ENCODE measurements around the gene GSTM3.

The GSTM3 gene

GRCh38 chr1:109773900-109774485 lies 33.2 kb upstream of the GSTM3 start:
- DNase-seq, result no peak

DNA sequence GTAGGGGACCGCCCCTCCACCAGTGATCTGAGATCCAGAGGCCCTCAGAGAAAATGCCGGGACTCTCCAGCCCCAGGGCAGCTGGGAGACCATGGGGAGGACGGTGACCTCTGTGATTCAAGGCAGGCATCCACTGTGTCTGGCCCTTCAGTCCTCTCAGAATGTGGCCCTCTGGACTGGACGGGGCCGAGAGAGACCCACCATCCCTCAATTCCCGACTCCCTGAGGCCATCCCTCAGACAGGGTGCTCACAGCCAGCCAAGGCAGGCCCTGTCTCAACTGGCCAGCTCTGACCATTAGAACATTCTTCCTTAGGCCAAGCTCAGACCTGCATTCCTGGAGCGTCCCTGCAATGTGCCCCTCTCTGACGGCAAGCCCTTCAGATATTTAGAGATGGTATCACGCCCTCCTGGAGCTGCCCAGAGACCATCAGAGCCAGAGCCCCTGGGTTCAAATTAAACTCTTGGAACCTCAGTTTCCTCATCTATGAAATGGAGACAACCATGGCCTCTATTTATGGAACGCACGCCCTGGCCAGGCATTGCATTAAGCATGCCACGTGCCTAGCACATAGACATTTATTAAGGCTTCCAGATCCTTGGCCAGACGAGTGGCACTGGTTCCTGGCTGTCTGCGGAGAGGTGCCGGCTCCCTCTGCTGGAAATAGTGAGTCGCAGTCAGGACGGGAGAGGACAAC lies 32.5 kb upstream of the GSTM3 start:
- DNase-seq, result peak; percentile 42 to 74 (median 53)

DNA sequence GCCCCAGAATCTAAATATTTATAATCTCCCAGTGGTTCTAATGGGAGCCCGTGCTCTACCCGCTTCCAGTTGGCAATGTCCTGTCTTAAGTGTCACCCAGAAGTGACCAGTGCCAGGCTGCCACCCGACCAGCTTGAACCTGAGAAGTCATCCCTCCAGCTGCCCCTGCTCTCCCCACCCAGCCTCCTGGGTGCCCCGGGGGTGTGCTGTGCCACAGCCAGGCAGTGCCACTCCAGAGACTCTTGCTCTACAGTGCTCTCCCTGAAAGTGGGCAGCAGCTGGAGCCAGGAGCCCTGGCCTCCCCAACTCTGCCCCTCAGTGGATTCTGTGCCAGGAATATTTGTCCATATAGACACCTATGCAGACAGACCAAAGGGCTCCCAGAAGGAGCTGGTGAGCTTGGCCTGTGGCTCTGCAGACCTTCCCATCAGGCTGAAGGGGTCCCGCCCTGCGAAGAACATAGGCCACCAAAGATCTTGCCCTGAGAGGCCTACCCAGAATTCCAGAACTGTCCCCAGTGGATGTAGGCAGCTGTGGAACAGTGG lies 31.9 kb upstream of the GSTM3 start:
- DNase-seq, result no peak

DNA sequence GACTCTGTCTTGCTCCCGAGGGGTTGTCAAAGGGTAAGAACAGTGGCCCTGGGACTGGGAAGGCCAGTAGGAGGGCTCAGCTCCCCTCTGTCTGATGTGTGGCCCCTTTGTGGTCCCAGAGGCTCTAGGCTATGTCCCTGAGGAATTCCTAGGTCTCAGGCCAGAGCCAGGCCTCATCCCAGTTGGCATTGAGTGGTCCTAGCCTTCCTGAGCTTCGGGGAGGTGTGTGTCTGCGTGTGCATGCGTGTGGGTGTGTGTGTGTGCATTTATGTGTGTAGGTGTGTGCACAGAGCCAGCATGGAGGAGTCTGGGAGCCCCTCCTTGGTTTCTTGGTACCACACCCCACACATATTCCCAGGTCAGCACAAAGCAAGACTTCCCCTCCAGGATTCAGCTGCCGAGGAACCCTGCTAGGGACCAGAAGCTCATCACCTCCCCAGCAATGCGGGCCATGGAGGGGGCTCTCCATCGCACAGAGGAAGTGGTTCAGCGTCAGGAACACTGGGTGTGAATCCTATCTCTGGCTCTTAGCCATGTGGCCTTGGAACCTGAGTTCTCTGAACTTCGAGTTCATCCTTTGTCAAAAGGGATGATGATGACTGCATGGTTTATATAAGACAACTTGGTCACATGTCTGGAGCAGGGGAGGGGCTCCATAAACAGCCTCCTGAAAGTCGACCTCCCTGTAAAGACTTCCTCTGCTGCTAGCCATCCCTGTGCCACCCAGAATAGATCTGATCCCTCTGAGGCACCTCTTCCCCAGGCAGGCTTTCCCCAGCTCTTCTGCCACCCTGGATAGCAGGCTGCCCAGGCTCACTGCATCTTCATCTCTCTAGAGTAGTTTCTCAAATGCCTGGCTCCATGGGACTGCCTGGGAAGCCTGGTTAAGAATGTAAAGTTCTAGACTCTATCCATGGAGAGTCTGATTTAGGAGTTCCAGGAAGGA lies 31.1 kb upstream of the GSTM3 start:
- DNase-seq, result no peak

- DNase-seq, result no peak
Measured at GRCh38 chr1:109770331-109771095, 29.7 kb upstream of the GSTM3 start.

GRCh38 chr1:109769330-109770078 lies 28.7 kb upstream of the GSTM3 start:
- DNase-seq, result peak in 1 of 5 donors; percentile 6

DNA sequence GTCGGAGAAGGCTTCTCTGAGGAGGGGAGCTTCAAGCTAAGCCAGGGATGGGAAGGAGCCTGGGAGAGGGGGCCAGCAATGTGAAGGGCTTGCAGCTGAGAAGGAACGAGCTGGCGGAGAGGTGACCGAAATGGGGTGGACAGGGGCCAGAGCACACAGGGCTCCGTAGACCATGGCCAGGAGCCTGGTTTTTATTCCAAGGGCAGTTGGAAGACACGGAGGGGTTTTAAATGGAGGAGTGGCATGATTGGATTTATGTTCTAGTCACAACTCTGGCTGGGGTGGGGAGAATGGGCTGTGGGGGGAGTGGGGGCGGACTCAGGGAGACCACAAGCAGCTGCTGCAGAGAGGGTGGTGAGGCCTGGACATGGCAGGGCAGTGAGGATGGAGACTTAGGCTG lies 28.0 kb upstream of the GSTM3 start:
- peak in 1 of 5 donors; percentile 1 for DNase-seq

DNA sequence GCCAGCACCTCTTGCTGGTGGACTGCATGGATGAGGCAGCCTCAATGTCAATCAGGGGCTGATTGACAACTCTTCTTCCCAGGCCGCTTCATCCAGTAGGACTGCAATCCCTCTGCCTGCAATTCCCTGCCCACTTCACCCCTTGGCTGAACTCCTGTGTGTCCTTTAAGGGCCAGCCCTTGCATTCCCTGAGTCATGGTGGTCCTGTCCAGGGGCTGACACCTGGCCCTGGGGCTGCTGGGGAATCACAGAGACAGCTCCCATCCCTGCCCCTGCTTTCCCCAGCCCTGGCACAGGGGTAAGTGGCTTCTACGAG lies 27.5 kb upstream of the GSTM3 start:
- DNase-seq, result no peak

GRCh38 chr1:109767637-109768334 lies 26.9 kb upstream of the GSTM3 start:
- peak in 1 of 5 donors; percentile 3 for DNase-seq

- DNase-seq, result peak in 1 of 5 donors; percentile 3
Measured at GRCh38 chr1:109766991-109767636, 26.3 kb upstream of the GSTM3 start.

GRCh38 chr1:109765896-109766615 lies 25.2 kb upstream of the GSTM3 start:
- no peak for DNase-seq

GRCh38 chr1:109765483-109765815 lies 24.6 kb upstream of the GSTM3 start:
- no peak for DNase-seq

DNA sequence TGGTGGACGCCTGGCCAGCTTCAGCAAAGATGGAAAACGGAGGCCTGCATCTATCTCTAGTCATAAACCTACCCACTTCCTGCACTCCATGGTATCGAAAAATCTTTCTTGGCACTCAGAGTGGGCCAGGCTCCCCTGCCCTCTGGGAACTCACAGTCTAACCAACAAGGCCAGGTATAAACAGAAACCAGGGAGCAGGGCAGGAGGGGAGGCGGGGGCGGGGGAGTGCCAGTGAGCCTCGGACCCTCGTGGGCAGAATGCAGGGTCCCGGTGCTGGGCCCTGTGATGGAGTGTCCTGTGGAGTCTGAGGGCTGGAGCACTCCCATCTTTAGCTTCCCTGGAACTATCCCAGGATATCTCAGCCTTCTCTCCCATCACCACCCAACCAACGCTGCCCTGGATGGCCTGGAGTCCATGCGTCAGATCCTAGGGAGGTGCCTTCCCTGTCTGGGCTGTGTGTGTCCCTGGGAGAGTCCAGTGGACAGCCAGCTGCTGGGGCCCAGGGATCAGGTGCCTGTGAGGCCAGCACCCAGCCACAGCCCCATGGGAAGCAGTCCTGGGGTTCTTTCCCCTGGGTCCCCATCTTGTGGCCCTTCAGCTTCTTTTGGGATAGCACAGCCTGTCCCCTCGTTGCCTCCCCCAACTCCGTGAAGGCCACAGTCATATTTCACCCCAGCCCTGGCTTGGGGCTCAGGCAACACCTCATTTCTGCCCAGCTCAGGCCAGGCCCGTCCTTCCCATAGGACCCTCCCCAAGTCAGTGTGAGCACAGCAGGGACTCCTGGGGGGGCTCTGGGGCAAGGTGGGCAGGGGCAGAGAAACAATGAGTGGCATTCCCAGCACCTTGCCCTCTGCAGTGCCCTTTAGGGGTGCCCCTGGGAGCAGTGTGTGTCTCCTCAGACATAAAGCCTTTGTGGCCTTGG lies 24.0 kb upstream of the GSTM3 start:
- no peak for DNase-seq

GRCh38 chr1:109763646-109764415 lies 23.0 kb upstream of the GSTM3 start, which contains the start of gene EPS8L3:
Gene EPS8L3 (minus strand): TSS chr1:109763923. CDS start chr1:109761749, 2,174 bp downstream.
- DNase-seq, result no peak

DNA sequence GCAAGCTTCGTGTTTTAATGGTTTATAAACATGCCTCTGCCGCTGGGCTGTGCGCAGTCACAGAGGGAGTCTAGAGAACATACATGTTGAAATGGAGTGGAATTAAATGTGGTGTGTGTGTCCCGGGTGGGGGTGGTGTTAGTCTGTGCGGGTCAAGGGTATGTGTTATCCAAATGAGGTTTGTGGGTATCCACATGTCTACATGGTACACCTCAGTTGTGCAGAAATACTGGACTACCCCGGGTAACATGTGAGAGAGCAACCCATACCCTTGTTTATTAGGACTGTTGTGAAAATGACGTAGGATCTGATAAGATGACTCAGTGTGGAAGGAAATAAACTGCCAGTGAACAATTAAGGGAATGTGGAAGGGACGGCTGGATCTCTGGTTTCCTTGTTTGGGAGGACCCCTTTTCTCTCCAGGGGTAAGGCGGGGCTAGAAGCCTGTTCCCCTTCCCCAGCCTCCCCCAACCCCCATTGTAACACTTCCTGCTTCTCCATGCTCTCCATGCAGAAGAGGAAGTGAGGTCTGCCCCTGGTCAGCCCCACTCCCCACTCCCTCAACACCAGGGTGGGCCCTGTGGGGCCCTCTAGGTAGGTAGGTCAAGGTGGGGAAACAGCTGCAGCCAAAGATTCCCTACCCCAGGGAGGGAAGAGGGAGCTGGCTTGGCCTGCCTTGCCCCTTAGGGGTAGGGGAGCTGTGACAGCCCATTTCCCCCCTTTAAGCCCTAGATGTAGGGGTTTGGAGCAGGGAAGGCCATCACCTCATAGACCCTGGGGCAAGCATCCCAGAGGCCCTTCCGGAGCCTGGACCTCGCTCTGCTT lies 22.2 kb upstream of the GSTM3 start:
- DNase-seq, result no peak

DNA sequence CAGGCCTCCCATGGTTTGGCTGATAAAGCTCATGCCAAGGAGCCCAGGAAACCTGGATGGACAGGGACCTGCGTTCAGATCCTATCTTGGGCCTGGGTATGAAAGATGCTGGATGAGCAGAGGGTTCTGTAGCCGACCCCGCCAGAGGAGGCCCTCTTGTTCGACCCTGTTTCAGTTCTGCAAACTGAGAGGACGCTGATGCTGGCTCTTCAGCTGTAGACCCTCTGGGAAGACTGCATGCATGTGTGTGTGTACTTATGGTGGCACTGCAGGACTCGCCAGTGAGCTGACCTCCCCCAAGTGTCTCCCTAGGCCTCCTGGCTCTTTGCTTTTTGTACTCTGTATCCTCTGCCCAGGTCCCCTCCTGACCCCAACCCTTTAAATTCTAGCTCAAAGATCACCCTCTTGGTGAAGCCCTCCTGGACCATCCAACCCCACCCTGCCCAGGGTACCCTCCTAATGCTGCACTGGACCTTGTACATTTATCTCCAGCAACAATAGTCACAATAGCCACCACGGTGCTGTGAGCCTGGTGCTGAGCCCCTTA lies 21.3 kb upstream of the GSTM3 start:
- DNase-seq, result no peak

Data from T-helper 1 cell (primary cell).